K562 (cell line): ENCODE measurements around the gene SHISA3. TPM values are rescaled to one million over a fixed set of nuclear protein-coding genes. Genes with fewer than 3 reads are reported as not detected.

Experiments
- ATAC-seq: fragments of 200-7000 bp; cut with Tn5 transposase; 3 replicates; pipeline ENCODE4 v1.9.1; 2020; ENCODE audit warnings: moderate library complexity
- BruUV-seq: library from RNA; stranded (reverse); fragments of 400-500 nt; replicated peaks from 2 replicates; lab custom pipeline; 2021; lab: Mats Ljungman, UMichigan
- CTCF ChIA-PET: fragments of 300-600 bp; formaldehyde crosslinking; extraction: SDS; loops from one replicate; lab custom pipeline; 2021; ENCODE audit warnings: low intra/inter-chr PET ratio; lab: Yijun Ruan, JAX
- POLR2A ChIA-PET: fragments of 300-600, 350-650 bp; sonication (Branson Sonifier 250); formaldehyde crosslinking; extraction: SDS; loops from one replicate; lab custom pipeline; 2021; ENCODE audit warnings: antibody characterized with exemption, inconsistent platforms; lab: Yijun Ruan, JAX
- DNase-seq, 4 experiments: peaks; one replicate each; pipeline versions ENCODE4 v3.0.0 to v3.0.0-alpha.2; 2011 to 2018; ENCODE audit warnings: low spot score in 3 of 4, mixed read lengths in 3 of 4; ENCODE audit errors: extremely low read depth in 1 of 4
- FAIRE-seq: peaks from 2 replicates; lab custom pipeline; 2011; peaks lifted over from hg19 to GRCh38; lab: Jason Lieb, UNC
- H2AFZ ChIP-seq: 2 replicates; pipeline ENCODE4 v1.6.0; 2011; ENCODE audit warnings: low read depth, low read length, control low read depth, inconsistent platforms
- H3K27ac ChIP-seq: fragments of 200-600 bp; 3 replicates; pipeline ENCODE4 v1.8.0; 2011; ENCODE audit warnings: low read depth, mild to moderate bottlenecking, control low read depth, inconsistent platforms, low read length, moderate library complexity, mixed read lengths; ENCODE audit errors: extremely low read depth
- H3K27me3 ChIP-seq, 2 experiments: fragments of 300-600 bp in 1 of 2; 2 replicates in 1 of 2; 3 replicates in 1 of 2; pipeline versions ENCODE4 v1.6.0 to v1.8.0; 2011; ENCODE audit warnings: inconsistent platforms in 2 of 2, low read length in 2 of 2, mild to moderate bottlenecking in 1 of 2, mixed read lengths in 1 of 2, moderate library complexity in 1 of 2; ENCODE audit not compliant: control insufficient read depth in 2 of 2, insufficient read depth in 2 of 2
- H3K36me3 ChIP-seq: fragments of 300-600 bp; 3 replicates; pipeline ENCODE4 v1.8.0; 2011; ENCODE audit warnings: mild to moderate bottlenecking, low read length, inconsistent platforms; ENCODE audit not compliant: control insufficient read depth, insufficient read depth
- H3K4me1 ChIP-seq, 2 experiments: fragments of 200-600 bp in 1 of 2; replicated peaks in 1 of 2; 2 replicates in 1 of 2; 3 replicates in 1 of 2; pipeline versions ENCODE4 v1.5.1 to v1.8.0; 2011; ENCODE audit warnings: inconsistent platforms in 2 of 2, low read length in 2 of 2, mild to moderate bottlenecking in 1 of 2, mixed read lengths in 1 of 2, moderate library complexity in 1 of 2; ENCODE audit not compliant: control insufficient read depth in 2 of 2, insufficient read depth in 2 of 2
- H3K4me2 ChIP-seq: 2 replicates; pipeline ENCODE4 v1.6.1; 2011; ENCODE audit warnings: low read length, control low read depth, inconsistent platforms, mixed read lengths; ENCODE audit not compliant: insufficient read depth
- H3K4me3 ChIP-seq: fragments of 200-600 bp; sonication (generic), shearing (Covaris generic); 2 replicates; pipeline ENCODE4 v1.5.1; 2016; ENCODE audit warnings: control low read depth, inconsistent platforms
- H3K79me2 ChIP-seq: fragments of 200-600 bp; 3 replicates; pipeline ENCODE4 v1.8.0; 2011; ENCODE audit warnings: low read length, inconsistent platforms; ENCODE audit not compliant: control insufficient read depth, insufficient read depth
- H3K9ac ChIP-seq, 2 experiments: 2 replicates each; pipeline versions ENCODE4 v1.6.0 to v1.6.1; 2011; ENCODE audit warnings: low read depth in 2 of 2, low read length in 2 of 2, control low read depth in 1 of 2, inconsistent platforms in 1 of 2, mild to moderate bottlenecking in 1 of 2, mixed read lengths in 1 of 2; ENCODE audit not compliant: insufficient read depth in 1 of 2
- H3K9me1 ChIP-seq: one replicate; pipeline ENCODE4 v1.6.0; 2011; ENCODE audit warnings: inconsistent platforms, mild to moderate bottlenecking, low read length, moderate library complexity; ENCODE audit not compliant: control insufficient read depth, insufficient read depth
- H3K9me3 ChIP-seq: replicated peaks from 2 replicates; pipeline ENCODE4 v1.5.1; 2011; ENCODE audit warnings: low read depth, low read length, inconsistent platforms; ENCODE audit not compliant: control insufficient read depth, insufficient read depth
- H4K20me1 ChIP-seq: replicated peaks from 2 replicates; pipeline ENCODE4 v1.6.1; 2011; ENCODE audit warnings: low read length, inconsistent platforms, mixed read lengths; ENCODE audit not compliant: control insufficient read depth, insufficient read depth
- ASH1L ChIP-seq: fragments of 450-650 bp; IDR thresholded peaks from 2 replicates; pipeline ENCODE4 v1.6.1; 2018; ENCODE audit warnings: borderline replicate concordance, mild to moderate bottlenecking, low read depth; ENCODE audit not compliant: partially characterized antibody
- BCL6 ChIP-seq: fragments of 250-450 bp; sonication (Bioruptor Pico); IDR thresholded peaks from 2 replicates; pipeline ENCODE4 v1.4.0; 2020
- ETV5 ChIP-seq: sonication (generic); formaldehyde crosslinking; IDR thresholded peaks from 2 replicates; pipeline ENCODE4 v1.4.0; 2020; ENCODE audit warnings: low read depth, mild to moderate bottlenecking, missing genetic modification reagents
- RBM17 ChIP-seq: fragments of 200-400 bp; formaldehyde crosslinking; IDR thresholded peaks from 2 replicates; pipeline ENCODE4 v1.6.1; 2017; ENCODE audit warnings: low read depth, mild to moderate bottlenecking, low read length, borderline replicate concordance
- ZNF696 ChIP-seq: fragments of 250-450 bp; sonication (Bioruptor Pico); conservative IDR thresholded peaks from 2 replicates; pipeline ENCODE4 v1.4.0; 2020; ENCODE audit warnings: mild to moderate bottlenecking, moderate library complexity
- WGBS: fragments of 100-300 bp; shearing (Covaris generic); methylation state at CpG from one replicate; pipeline ENCODE4 v1.1.6; 2016; ENCODE audit warnings: low coverage, mixed read lengths; ENCODE audit not compliant: insufficient coverage; ENCODE audit errors: missing lambda C conversion rate; 5-methylcytosine and 5-hydroxymethylcytosine counted together
- in situ Hi-C: fragments of 300-500 bp; cut with MboI; formaldehyde crosslinking; loops from 4 replicates; pipeline ENCODE4 v1.15.0; 2018; ENCODE audit warnings: inconsistent platforms, mixed read lengths
- intact Hi-C: fragments of 100-400 bp; cut with micrococcal nuclease; formaldehyde crosslinking; loops from 2 replicates; pipeline ENCODE4 v1.14.2; 2022
- polyA plus RNA-seq, 8 experiments: library from polyadenylated mRNA; depleted of rRNA in 4 of 8; stranded (reverse) in 5 of 8; unstranded in 3 of 8; fragments of >200 nt; fragmentation: Nextera tagmentation in 2 of 8; fragmentation: Illumina TruSeq in 1 of 8; extraction: Ambion mirVana in 2 of 8; extraction: Trizol in 1 of 8; gene quantifications; 2 replicates each; pipeline versions ENCODE4 v1.2.1 to v1.2.3, GENCODE V29; 2011 to 2014; ENCODE audit warnings: inconsistent platforms in 1 of 8, missing spikeins in 1 of 8
- total RNA-seq, 7 experiments: library from RNA; depleted of rRNA in 6 of 7; stranded (reverse); fragments of >200 nt in 6 of 7; fragmentation: Illumina TruSeq in 2 of 7; extraction: Trizol in 2 of 7; gene quantifications; 2 replicates each; pipeline versions ENCODE4 v1.2.1 to v1.2.3, GENCODE V29; 2011 to 2021; ENCODE audit warnings: low replicate concordance in 1 of 7
- TF ChIP-seq, protein P1 (sequence below): sonication (generic); formaldehyde crosslinking; IDR thresholded peaks from 2 replicates; pipeline ENCODE4 v1.8.1; 2023; ENCODE audit warnings: mild to moderate bottlenecking, missing genetic modification reagents
- TF ChIP-seq, protein P2 (sequence below): IDR thresholded peaks from 2 replicates; pipeline ENCODE4 v1.6.1; 2016; ENCODE audit warnings: missing genetic modification characterization, missing compliant biosample characterization

The SHISA3 gene
- total and polyA plus RNA-seq, 9 of the 15 experiments (the other 6 are each of a cell fraction or from before 2014, with no cell fraction given): not detected

DNA sequence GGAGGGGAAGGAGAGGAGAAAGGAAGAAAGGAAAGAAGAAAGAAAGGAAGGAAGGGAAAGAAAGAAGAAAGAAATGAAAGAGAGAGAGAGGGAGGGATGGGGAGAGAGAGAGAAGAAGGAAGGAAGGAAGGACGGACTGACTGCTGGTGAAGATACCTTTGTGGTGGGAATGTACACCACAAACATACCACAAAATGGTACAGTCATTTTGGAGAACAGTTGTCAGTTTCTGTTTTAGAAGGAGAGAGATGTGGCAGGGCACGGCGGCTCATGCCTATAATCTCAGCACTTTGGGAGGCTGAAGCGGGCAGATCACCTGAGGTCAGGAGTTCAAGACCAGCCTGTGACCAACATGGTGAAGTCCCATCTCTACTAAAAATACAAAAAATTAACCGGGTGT lies 40.0 kb upstream of the SHISA3 start:
- no peak for DNase-seq
- H4K20me1 ChIP-seq: no peaks in the 10 kb centered on the region
- in situ Hi-C loops: no loop called here

DNA sequence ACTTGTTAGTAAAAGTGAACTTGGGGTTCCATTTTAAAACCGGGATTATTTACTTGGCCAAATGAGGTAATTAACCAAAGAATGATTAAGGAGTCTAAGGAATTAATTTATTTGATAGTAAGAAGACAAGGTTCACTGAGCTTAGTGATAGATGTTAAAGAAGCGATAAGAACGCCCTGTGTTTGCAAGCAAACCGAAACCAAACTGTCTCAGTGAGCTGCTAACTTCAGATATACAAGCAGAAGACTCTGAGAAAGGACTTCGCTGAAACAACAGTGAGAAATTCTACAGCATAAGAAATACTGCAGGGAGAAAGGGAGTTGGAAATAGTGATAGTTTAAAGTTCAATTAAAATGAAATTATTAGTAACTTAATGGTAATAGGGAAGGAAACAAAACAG lies 37.6 kb upstream of the SHISA3 start:
- Histone ChIP-seq H3K27ac (no peak overlapping the region), H3K27me3 (no peaks in the 10 kb centered on the region), H3K9me3 (no peaks in the 10 kb centered on the region), H3K36me3 (no peaks in the 10 kb centered on the region), H2AFZ (no peak overlapping the region), H3K4me3 (no peak overlapping the region), H4K20me1 (no peaks in the 10 kb centered on the region), H3K9ac (no peak overlapping the region), H3K4me2 (no peak overlapping the region), H3K4me1 (no peaks in the 10 kb centered on the region), H3K79me2 (no peaks in the 10 kb centered on the region), H3K9me1 (no peaks in the 10 kb centered on the region)
- intact Hi-C loops: no loop called here
- 0% methylated on average over 5 of the region's 5 CpGs for whole genome bisulfite sequencing
- CTCF ChIA-PET: no interaction called here
- TF ChIP-seq ASH1L (no peak), BCL6 (CRISPR knock-in tag) (no peak), ETV5 (CRISPR knock-in tag) (no peak), RBM17 (no peak)
- TF ChIP-seq, protein P1, sequence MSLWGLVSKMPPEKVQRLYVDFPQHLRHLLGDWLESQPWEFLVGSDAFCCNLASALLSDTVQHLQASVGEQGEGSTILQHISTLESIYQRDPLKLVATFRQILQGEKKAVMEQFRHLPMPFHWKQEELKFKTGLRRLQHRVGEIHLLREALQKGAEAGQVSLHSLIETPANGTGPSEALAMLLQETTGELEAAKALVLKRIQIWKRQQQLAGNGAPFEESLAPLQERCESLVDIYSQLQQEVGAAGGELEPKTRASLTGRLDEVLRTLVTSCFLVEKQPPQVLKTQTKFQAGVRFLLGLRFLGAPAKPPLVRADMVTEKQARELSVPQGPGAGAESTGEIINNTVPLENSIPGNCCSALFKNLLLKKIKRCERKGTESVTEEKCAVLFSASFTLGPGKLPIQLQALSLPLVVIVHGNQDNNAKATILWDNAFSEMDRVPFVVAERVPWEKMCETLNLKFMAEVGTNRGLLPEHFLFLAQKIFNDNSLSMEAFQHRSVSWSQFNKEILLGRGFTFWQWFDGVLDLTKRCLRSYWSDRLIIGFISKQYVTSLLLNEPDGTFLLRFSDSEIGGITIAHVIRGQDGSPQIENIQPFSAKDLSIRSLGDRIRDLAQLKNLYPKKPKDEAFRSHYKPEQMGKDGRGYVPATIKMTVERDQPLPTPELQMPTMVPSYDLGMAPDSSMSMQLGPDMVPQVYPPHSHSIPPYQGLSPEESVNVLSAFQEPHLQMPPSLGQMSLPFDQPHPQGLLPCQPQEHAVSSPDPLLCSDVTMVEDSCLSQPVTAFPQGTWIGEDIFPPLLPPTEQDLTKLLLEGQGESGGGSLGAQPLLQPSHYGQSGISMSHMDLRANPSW: no peak
- ATAC-seq (no peak), DNase-seq (no peak), FAIRE-seq (no peak)
- no TSS peak for BruUV-seq
- POLR2A ChIA-PET: interaction anchor here (0.6 to 0.7 kb wide), 2 partner anchors 34 to 1174 kb away, joined by 4 read pairs; no protein-coding TSS in a partner anchor
- in situ Hi-C loops: no loop called here

More for the DNA sequence above, 40.0 kb upstream of the SHISA3 start:
- Histone ChIP-seq H3K9me3 (no peaks in the 10 kb centered on the region), H3K9ac (no peak overlapping the region), H3K27ac (no peak overlapping the region), H3K4me3 (no peak overlapping the region), H3K4me1 (no peaks in the 10 kb centered on the region), H2AFZ (no peak overlapping the region), H3K9me1 (no peaks in the 10 kb centered on the region), H3K79me2 (no peaks in the 10 kb centered on the region), H3K4me2 (no peak overlapping the region), H3K36me3 (no peaks in the 10 kb centered on the region), H3K27me3 (no peaks in the 10 kb centered on the region)
- ChIA-PET CTCF (no interaction called here), POLR2A (no interaction called here)
- intact Hi-C loops: no loop called here
- WGBS: 8% methylated on average over 4 of the region's 5 CpGs
- no TSS peak for BruUV-seq
- no peak for ATAC-seq
- FAIRE-seq: no peak
- no peak for TF ChIP-seq ZNF696
- TF ChIP-seq, protein P2, sequence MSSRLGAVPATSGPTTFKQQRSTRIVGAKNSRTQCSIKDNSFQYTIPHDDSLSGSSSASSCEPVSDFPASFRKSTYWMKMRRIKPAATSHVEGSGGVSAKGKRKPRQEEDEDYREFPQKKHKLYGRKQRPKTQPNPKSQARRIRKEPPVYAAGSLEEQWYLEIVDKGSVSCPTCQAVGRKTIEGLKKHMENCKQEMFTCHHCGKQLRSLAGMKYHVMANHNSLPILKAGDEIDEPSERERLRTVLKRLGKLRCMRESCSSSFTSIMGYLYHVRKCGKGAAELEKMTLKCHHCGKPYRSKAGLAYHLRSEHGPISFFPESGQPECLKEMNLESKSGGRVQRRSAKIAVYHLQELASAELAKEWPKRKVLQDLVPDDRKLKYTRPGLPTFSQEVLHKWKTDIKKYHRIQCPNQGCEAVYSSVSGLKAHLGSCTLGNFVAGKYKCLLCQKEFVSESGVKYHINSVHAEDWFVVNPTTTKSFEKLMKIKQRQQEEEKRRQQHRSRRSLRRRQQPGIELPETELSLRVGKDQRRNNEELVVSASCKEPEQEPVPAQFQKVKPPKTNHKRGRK (tag): peak; percentile 64; the same call in 1 of the 2 replicates
